HepG2 (cell line): Measurements from ENCODE around the gene UBAC1. TPM values are rescaled to one million over a fixed set of nuclear protein-coding genes. Genes with fewer than 3 reads are reported as not detected.
A peak's percentile ranks its signal among the peaks of the same experiment; 100 is the strongest.

ENCODE experiments used
- AGO1 ChIP-seq: fragments of 200-400 bp; formaldehyde crosslinking; IDR thresholded peaks from 2 replicates; pipeline ENCODE4 v1.6.1; 2017; ENCODE audit warnings: mild to moderate bottlenecking, low read depth, low read length, moderate library complexity; ENCODE audit not compliant: poor library complexity, severe bottlenecking
- DBP ChIP-seq: sonication (generic); formaldehyde crosslinking; IDR thresholded peaks from 2 replicates; pipeline ENCODE4 v1.4.0; 2020; ENCODE audit warnings: missing genetic modification reagents; ENCODE audit errors: not compliant biosample characterization
- ETV5 ChIP-seq: IDR thresholded peaks from 2 replicates; pipeline ENCODE4 v1.6.1; 2018; ENCODE audit warnings: missing biosample characterization, missing genetic modification reagents, inconsistent platforms, borderline replicate concordance
- IRF1 ChIP-seq: sonication (generic); formaldehyde crosslinking; IDR thresholded peaks from 2 replicates; pipeline ENCODE4 v1.4.0; 2020; ENCODE audit warnings: low read depth, mild to moderate bottlenecking, missing genetic modification reagents
- KDM2A ChIP-seq: sonication (generic); formaldehyde crosslinking; IDR thresholded peaks from 2 replicates; pipeline ENCODE4 v1.4.0; 2020; ENCODE audit warnings: low read depth, missing genetic modification reagents, borderline replicate concordance
- KDM6A ChIP-seq: IDR thresholded peaks from 2 replicates; pipeline ENCODE4 v1.6.1; 2016; ENCODE audit warnings: low read depth
- PCBP2 ChIP-seq: fragments of 200-400 bp; formaldehyde crosslinking; optimal IDR thresholded peaks from 2 replicates; pipeline ENCODE3; 2018; ENCODE audit warnings: low read length, low read depth; ENCODE audit not compliant: poor library complexity, severe bottlenecking
- RFX5 ChIP-seq: IDR thresholded peaks from 2 replicates; pipeline ENCODE4 v1.6.1; 2011; ENCODE audit warnings: low read depth, low read length, improper control_type of control experiment
- SIN3A ChIP-seq: IDR thresholded peaks from 2 replicates; pipeline ENCODE4 v1.6.1; 2011; ENCODE audit warnings: low read depth, mild to moderate bottlenecking, control low read depth, low read length, borderline replicate concordance
- ZBTB44 ChIP-seq: sonication (generic); formaldehyde crosslinking; IDR thresholded peaks from 2 replicates; pipeline ENCODE4 v1.4.0; 2020; ENCODE audit warnings: missing genetic modification reagents
- ZNF24 ChIP-seq: fragments of 450-650 bp; IDR thresholded peaks from 2 replicates; pipeline ENCODE4 v1.6.1; 2017; ENCODE audit warnings: antibody characterized with exemption, mild to moderate bottlenecking
- ZNF350 ChIP-seq: sonication (generic); formaldehyde crosslinking; IDR thresholded peaks from 2 replicates; pipeline ENCODE4 v1.4.0; 2020; ENCODE audit warnings: mild to moderate bottlenecking, low read depth, missing genetic modification reagents, borderline replicate concordance
- ZSCAN20 ChIP-seq: sonication (generic); formaldehyde crosslinking; IDR thresholded peaks from 2 replicates; pipeline ENCODE4 v1.4.0; 2020; ENCODE audit warnings: missing genetic modification reagents, mild to moderate bottlenecking, borderline replicate concordance
- polyA plus RNA-seq, 8 experiments: library from polyadenylated mRNA; depleted of rRNA in 3 of 8; stranded (reverse) in 7 of 8; unstranded in 1 of 8; fragments of >200 nt; fragmentation: Illumina TruSeq in 4 of 8; extraction: Trizol in 4 of 8; gene quantifications; 2 replicates each; pipeline versions ENCODE4 v1.2.1 to v1.2.3, GENCODE V29; 2011 to 2016; ENCODE audit warnings: low read depth in 4 of 8, missing spikeins in 1 of 8, mixed read lengths in 1 of 8; ENCODE audit not compliant: insufficient read depth in 1 of 8
- total RNA-seq, 5 experiments: library from RNA; depleted of rRNA; stranded (reverse); fragments of >200 nt; fragmentation: Illumina TruSeq; extraction: Trizol; gene quantifications; 2 replicates each; pipeline ENCODE4 v1.2.3, GENCODE V29; 2016; ENCODE audit warnings: low read depth in 1 of 5
- TF ChIP-seq, protein P1 (sequence below): sonication (generic); formaldehyde crosslinking; IDR thresholded peaks from 2 replicates; pipeline ENCODE4 v1.5.0; 2020; ENCODE audit warnings: mild to moderate bottlenecking, missing genetic modification reagents, borderline replicate concordance
- TF ChIP-seq, protein P2 (sequence below): sonication (generic); formaldehyde crosslinking; conservative IDR thresholded peaks from 2 replicates; pipeline ENCODE4 v1.4.0; 2020; ENCODE audit warnings: missing genetic modification reagents

The UBAC1 gene
- total and polyA plus RNA-seq, 2 of the 13 experiments (the other 11 are each of a cell fraction or from before 2014, with no cell fraction given), result 32.2 to 34.1 TPM

DNA sequence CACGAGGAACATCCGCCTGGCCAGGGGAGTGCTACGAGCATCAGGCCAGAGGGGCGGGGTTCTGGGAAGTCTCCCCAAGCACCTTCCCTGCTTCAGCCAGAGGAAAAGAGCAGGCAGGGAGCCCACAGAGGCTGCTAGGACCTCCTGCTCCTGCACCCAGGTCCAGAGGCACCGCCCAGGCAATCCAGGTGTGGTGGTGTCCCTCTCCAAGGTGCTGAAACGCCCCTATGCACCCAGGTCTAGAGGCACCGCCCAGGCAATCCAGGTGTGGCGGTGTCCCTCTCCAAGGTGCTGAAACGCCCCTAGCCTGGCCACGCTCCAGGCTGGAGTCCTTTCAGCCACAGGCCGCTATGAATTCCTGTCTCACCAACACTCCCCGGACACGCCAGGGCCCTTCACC, 10.7 kb upstream of the UBAC1 start (continued):
- TF ChIP-seq, protein P1, sequence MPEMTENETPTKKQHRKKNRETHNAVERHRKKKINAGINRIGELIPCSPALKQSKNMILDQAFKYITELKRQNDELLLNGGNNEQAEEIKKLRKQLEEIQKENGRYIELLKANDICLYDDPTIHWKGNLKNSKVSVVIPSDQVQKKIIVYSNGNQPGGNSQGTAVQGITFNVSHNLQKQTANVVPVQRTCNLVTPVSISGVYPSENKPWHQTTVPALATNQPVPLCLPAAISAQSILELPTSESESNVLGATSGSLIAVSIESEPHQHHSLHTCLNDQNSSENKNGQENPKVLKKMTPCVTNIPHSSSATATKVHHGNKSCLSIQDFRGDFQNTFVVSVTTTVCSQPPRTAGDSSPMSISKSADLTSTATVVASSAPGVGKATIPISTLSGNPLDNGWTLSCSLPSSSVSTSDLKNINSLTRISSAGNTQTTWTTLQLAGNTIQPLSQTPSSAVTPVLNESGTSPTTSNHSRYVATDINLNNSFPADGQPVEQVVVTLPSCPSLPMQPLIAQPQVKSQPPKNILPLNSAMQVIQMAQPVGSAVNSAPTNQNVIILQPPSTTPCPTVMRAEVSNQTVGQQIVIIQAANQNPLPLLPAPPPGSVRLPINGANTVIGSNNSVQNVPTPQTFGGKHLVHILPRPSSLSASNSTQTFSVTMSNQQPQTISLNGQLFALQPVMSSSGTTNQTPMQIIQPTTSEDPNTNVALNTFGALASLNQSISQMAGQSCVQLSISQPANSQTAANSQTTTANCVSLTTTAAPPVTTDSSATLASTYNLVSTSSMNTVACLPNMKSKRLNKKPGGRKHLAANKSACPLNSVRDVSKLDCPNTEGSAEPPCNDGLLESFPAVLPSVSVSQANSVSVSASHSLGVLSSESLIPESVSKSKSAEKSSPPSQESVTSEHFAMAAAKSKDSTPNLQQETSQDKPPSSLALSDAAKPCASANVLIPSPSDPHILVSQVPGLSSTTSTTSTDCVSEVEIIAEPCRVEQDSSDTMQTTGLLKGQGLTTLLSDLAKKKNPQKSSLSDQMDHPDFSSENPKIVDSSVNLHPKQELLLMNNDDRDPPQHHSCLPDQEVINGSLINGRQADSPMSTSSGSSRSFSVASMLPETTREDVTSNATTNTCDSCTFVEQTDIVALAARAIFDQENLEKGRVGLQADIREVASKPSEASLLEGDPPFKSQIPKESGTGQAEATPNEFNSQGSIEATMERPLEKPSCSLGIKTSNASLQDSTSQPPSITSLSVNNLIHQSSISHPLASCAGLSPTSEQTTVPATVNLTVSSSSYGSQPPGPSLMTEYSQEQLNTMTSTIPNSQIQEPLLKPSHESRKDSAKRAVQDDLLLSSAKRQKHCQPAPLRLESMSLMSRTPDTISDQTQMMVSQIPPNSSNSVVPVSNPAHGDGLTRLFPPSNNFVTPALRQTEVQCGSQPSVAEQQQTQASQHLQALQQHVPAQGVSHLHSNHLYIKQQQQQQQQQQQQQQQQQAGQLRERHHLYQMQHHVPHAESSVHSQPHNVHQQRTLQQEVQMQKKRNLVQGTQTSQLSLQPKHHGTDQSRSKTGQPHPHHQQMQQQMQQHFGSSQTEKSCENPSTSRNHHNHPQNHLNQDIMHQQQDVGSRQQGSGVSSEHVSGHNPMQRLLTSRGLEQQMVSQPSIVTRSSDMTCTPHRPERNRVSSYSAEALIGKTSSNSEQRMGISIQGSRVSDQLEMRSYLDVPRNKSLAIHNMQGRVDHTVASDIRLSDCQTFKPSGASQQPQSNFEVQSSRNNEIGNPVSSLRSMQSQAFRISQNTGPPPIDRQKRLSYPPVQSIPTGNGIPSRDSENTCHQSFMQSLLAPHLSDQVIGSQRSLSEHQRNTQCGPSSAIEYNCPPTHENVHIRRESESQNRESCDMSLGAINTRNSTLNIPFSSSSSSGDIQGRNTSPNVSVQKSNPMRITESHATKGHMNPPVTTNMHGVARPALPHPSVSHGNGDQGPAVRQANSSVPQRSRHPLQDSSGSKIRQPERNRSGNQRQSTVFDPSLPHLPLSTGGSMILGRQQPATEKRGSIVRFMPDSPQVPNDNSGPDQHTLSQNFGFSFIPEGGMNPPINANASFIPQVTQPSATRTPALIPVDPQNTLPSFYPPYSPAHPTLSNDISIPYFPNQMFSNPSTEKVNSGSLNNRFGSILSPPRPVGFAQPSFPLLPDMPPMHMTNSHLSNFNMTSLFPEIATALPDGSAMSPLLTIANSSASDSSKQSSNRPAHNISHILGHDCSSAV (CRISPR knock-in tag), result 0 out of 2 replicates have a peak, but pooled peaks have one; percentile 62
- peak; percentile 97 for TF ChIP-seq KDM2A (CRISPR knock-in tag)
- TF ChIP-seq SIN3A, result peak; percentile 100
- TF ChIP-seq PCBP2, result no peak
- TF ChIP-seq IRF1 (CRISPR knock-in tag), result peak; percentile 97
- TF ChIP-seq ZBTB44 (CRISPR knock-in tag), result peak; percentile 99
- peak; percentile 83 for TF ChIP-seq ETV5 (CRISPR knock-in tag)
- TF ChIP-seq ZSCAN20, result peak; percentile 99
- peak; percentile 99 for TF ChIP-seq DBP (CRISPR knock-in tag)
- 0 out of 2 replicates have a peak, but pooled peaks have one; percentile 27 for TF ChIP-seq KDM6A
- TF ChIP-seq, protein P2, sequence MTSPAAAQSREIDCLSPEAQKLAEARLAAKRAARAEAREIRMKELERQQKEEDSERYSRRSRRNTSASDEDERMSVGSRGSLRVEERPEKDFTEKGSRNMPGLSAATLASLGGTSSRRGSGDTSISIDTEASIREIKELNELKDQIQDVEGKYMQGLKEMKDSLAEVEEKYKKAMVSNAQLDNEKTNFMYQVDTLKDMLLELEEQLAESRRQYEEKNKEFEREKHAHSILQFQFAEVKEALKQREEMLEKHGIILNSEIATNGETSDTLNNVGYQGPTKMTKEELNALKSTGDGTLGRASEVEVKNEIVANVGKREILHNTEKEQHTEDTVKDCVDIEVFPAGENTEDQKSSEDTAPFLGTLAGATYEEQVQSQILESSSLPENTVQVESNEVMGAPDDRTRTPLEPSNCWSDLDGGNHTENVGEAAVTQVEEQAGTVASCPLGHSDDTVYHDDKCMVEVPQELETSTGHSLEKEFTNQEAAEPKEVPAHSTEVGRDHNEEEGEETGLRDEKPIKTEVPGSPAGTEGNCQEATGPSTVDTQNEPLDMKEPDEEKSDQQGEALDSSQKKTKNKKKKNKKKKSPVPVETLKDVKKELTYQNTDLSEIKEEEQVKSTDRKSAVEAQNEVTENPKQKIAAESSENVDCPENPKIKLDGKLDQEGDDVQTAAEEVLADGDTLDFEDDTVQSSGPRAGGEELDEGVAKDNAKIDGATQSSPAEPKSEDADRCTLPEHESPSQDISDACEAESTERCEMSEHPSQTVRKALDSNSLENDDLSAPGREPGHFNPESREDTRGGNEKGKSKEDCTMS (CRISPR knock-in tag), result peak; percentile 98
- TF ChIP-seq ZNF24, result no peak
- TF ChIP-seq AGO1, result no peak
- TF ChIP-seq ZNF350 (CRISPR knock-in tag), result peak; percentile 93
- TF ChIP-seq RFX5, result no peak
